OCI-LY7 (cell line): ENCODE measurements around the gene PDZRN4. TPM values are rescaled to one million over a fixed set of nuclear protein-coding genes. Genes with fewer than 3 reads are reported as not detected.

Experiments used
- BruUV-seq: library from RNA; stranded (reverse); fragments of 400-500 nt; replicated peaks from 2 replicates; lab custom pipeline; 2021; lab: Mats Ljungman, UMichigan
- CTCF ChIA-PET: fragments of 300-600 bp; sonication (Branson Sonifier 250); formaldehyde crosslinking; loops from one replicate; lab custom pipeline; 2022; ENCODE audit warnings: antibody characterized with exemption; ENCODE audit not compliant: unreplicated experiment; lab: Charles Lee
- POLR2A ChIA-PET: fragments of 300-600 bp; sonication (Branson Sonifier 250); formaldehyde crosslinking; loops from one replicate; lab custom pipeline; 2022; ENCODE audit warnings: antibody characterized with exemption; lab: Charles Lee
- DNase-seq: peaks from one replicate; pipeline ENCODE4 v3.0.0-alpha.2; 2015; ENCODE audit warnings: low spot score
- H2AFZ ChIP-seq: fragments of 200-600 bp; sonication (generic), shearing (Covaris generic); 2 replicates; pipeline ENCODE4 v1.6.1; 2014; ENCODE audit warnings: mild to moderate bottlenecking, antibody characterized with exemption, low read length, moderate library complexity
- H3K27ac ChIP-seq: fragments of 200-600 bp; sonication (generic); 2 replicates; pipeline ENCODE4 v1.5.1; 2014; ENCODE audit warnings: mixed run types, low read depth, mild to moderate bottlenecking, moderate library complexity, low read length, inconsistent platforms; ENCODE audit not compliant: poor library complexity, severe bottlenecking
- H3K36me3 ChIP-seq: fragments of 200-600 bp; sonication (generic); 2 replicates; pipeline ENCODE4 v1.6.1; 2014; ENCODE audit warnings: mild to moderate bottlenecking, antibody characterized with exemption, low read length, moderate library complexity, mixed read lengths; ENCODE audit not compliant: insufficient read depth
- H3K4me1 ChIP-seq: fragments of 200-600 bp; sonication (generic); 2 replicates; pipeline ENCODE4 v1.5.1; 2014; ENCODE audit warnings: mild to moderate bottlenecking, low read length; ENCODE audit not compliant: insufficient read depth, poor library complexity, severe bottlenecking
- H3K4me2 ChIP-seq: fragments of 200-600 bp; sonication (generic); 2 replicates; pipeline ENCODE4 v1.6.1; 2014; ENCODE audit warnings: mild to moderate bottlenecking, low read length
- H3K4me3 ChIP-seq: fragments of 200-600 bp; sonication (generic); 2 replicates; pipeline ENCODE4 v1.5.1; 2014; ENCODE audit warnings: mild to moderate bottlenecking, low read depth, low read length; ENCODE audit not compliant: poor library complexity, severe bottlenecking
- H3K79me2 ChIP-seq: fragments of 200-600 bp; sonication (generic); 2 replicates; pipeline ENCODE4 v1.6.1; 2016; ENCODE audit warnings: low read depth, mild to moderate bottlenecking, low read length, moderate library complexity, mixed read lengths; ENCODE audit not compliant: insufficient read depth
- H3K9me2 ChIP-seq: fragments of 200-600 bp; sonication (generic); 2 replicates; pipeline ENCODE4 v1.6.1; 2016; ENCODE audit warnings: mild to moderate bottlenecking, low read length, mixed read lengths; ENCODE audit not compliant: insufficient read depth
- H3K9me3 ChIP-seq: fragments of 200-600 bp; sonication (generic); 2 replicates; pipeline ENCODE4 v1.6.1; 2014; ENCODE audit warnings: mild to moderate bottlenecking, mixed run types, low read length, mixed read lengths
- H4K20me1 ChIP-seq: fragments of 200-600 bp; sonication (generic); 2 replicates; pipeline ENCODE4 v1.6.1; 2014; ENCODE audit warnings: mild to moderate bottlenecking, antibody characterized with exemption, low read length, moderate library complexity, mixed read lengths; ENCODE audit not compliant: insufficient read depth
- CTCF ChIP-seq: fragments of 200-600 bp; sonication (generic); conservative IDR thresholded peaks from 2 replicates; pipeline ENCODE4 v1.5.1; 2014; ENCODE audit warnings: mild to moderate bottlenecking, antibody characterized with exemption, low read length, moderate library complexity, mixed read lengths
- EZH2phosphoT487 ChIP-seq: fragments of 200-600 bp; sonication (generic); IDR thresholded peaks from 2 replicates; pipeline ENCODE4 v1.6.1; 2018; ENCODE audit warnings: low read depth, borderline replicate concordance, mild to moderate bottlenecking, mixed run types, antibody characterized with exemption, low read length, moderate library complexity, mixed read lengths
- intact Hi-C: fragments of 100-400 bp; cut with micrococcal nuclease; formaldehyde crosslinking; loops from one replicate; pipeline ENCODE4 v1.10.0; 2022; ENCODE audit not compliant: unreplicated experiment
- total RNA-seq, 2 experiments: library from RNA; depleted of rRNA in 1 of 2; stranded (reverse); fragments of >200 nt in 1 of 2; shearing (Covaris generic) in 1 of 2; gene quantifications; 2 replicates each; pipeline ENCODE4 v1.2.3, GENCODE V29; 2014 to 2022

The PDZRN4 gene
- total RNA-seq, 2 experiments from 2014 or later = 6.8 to 16.8 TPM

GRCh38 chr12:41302979-41303403 is 114.9 kb downstream of the PDZRN4 start:
- Histone ChIP-seq H3K4me3 (no peak overlapping the region), H2AFZ (no peak overlapping the region), H3K4me1 (no peaks in the 10 kb centered on the region), H3K27ac (no peak overlapping the region), H3K36me3 (no peaks in the 10 kb centered on the region), H3K4me2 (no peak overlapping the region), H3K9me3 (no peaks in the 10 kb centered on the region), H4K20me1 (no peaks in the 10 kb centered on the region), H3K9me2 (no peaks in the 10 kb centered on the region), H3K79me2 (no peaks in the 10 kb centered on the region; the same call in 1 of the 2 replicates)
- BruUV-seq = no TSS peak
- DNase-seq = no peak
- ChIA-PET CTCF (no interaction called here), POLR2A (no interaction called here)
- TF ChIP-seq EZH2phosphoT487 (no peak), CTCF (no peak)
- intact Hi-C loops = no loop called here

- POLR2A ChIA-PET = no interaction called here
- H3K9me3 ChIP-seq = no peaks in the 10 kb centered on the region
Observed at GRCh38 chr12:41304526-41304925, 116.4 kb downstream of the PDZRN4 start.

More at GRCh38 chr12:41304526-41304925, 116.4 kb downstream of the PDZRN4 start:
- Histone ChIP-seq H3K4me3 (no peak overlapping the region), H4K20me1 (no peaks in the 10 kb centered on the region), H3K4me2 (no peak overlapping the region), H3K4me1 (no peaks in the 10 kb centered on the region), H2AFZ (no peak overlapping the region), H3K27ac (no peak overlapping the region), H3K79me2 (no peaks in the 10 kb centered on the region; the same call in 1 of the 2 replicates), H3K9me2 (no peaks in the 10 kb centered on the region), H3K36me3 (no peaks in the 10 kb centered on the region)
- CTCF ChIA-PET = no interaction called here
- intact Hi-C loops = no loop called here
- TF ChIP-seq CTCF (no peak), EZH2phosphoT487 (no peak)
- no peak for DNase-seq
- no TSS peak for BruUV-seq
